IMR-90 (cell line): Measurements from ENCODE around the gene GALNT9.

Source experiments
- CEBPB ChIP-seq: IDR thresholded peaks from 2 replicates; pipeline ENCODE4 v1.6.1; 2012; ENCODE audit warnings: low read depth, low read length, improper control_type of control experiment
- CTCF ChIP-seq: conservative IDR thresholded peaks from 2 replicates; pipeline ENCODE4 v1.5.1; 2012; ENCODE audit warnings: mild to moderate bottlenecking, low read depth, low read length, improper control_type of control experiment
- MXI1 ChIP-seq: IDR thresholded peaks from 2 replicates; pipeline ENCODE4 v1.6.1; 2012; ENCODE audit warnings: low read depth, mild to moderate bottlenecking, low read length, moderate library complexity, borderline replicate concordance
- POLR2A ChIP-seq: IDR thresholded peaks from 2 replicates; pipeline ENCODE4 v1.6.1; 2012; ENCODE audit warnings: mild to moderate bottlenecking, low read depth, low read length
- RAD21 ChIP-seq: IDR thresholded peaks from 2 replicates; pipeline ENCODE4 v1.6.1; 2012; ENCODE audit warnings: low read length, improper control_type of control experiment
- RFX5 ChIP-seq: IDR thresholded peaks from 2 replicates; pipeline ENCODE4 v1.8.0; 2012; ENCODE audit warnings: low read depth, mild to moderate bottlenecking, low read length, moderate library complexity
- SMC3 ChIP-seq: fragments of 150-350 bp; IDR thresholded peaks from 2 replicates; pipeline ENCODE4 v1.6.1; 2016; ENCODE audit warnings: low read depth, mild to moderate bottlenecking, antibody characterized with exemption, low read length, moderate library complexity

- TF ChIP-seq RAD21 (no peak), CTCF (no peak), RFX5 (no peak), CEBPB (no peak), POLR2A (no peak), SMC3 (no peak), MXI1 (no peak)
Measured at GRCh38 chr12:132255642-132256041, 73.7 kb downstream of the GALNT9 start.
